Liver (tissue), 9 donors: ENCODE measurements around the gene CASZ1. TPM values are rescaled to one million over a fixed set of nuclear protein-coding genes. Genes with fewer than 3 reads are reported as not detected.

Experiments used
- DNase-seq: peaks from one replicate; pipeline ENCODE4 v3.0.0-alpha.2; 2017; ENCODE audit warnings: low spot score
- H3K27ac ChIP-seq, 2 donors: one replicate each; pipeline ENCODE4 v1.7.0; 2013; ENCODE audit warnings: inconsistent platforms in 2 of 2, low read length in 2 of 2, control low read depth in 1 of 2, low read depth in 1 of 2, mild to moderate bottlenecking in 1 of 2
- H3K27me3 ChIP-seq, 4 donors: one replicate each; pipeline versions ENCODE4 v1.6.1 to v1.7.0; 2013; ENCODE audit warnings: low read length in 3 of 4, inconsistent platforms in 1 of 4, mild to moderate bottlenecking in 1 of 4, moderate library complexity in 1 of 4; ENCODE audit not compliant: control insufficient read depth in 4 of 4, insufficient read depth in 4 of 4
- H3K36me3 ChIP-seq, 4 donors: one replicate each; pipeline versions ENCODE4 v1.6.1 to v1.7.0; 2013; ENCODE audit warnings: low read length in 3 of 4, mild to moderate bottlenecking in 3 of 4, low read depth in 1 of 4, moderate library complexity in 1 of 4; ENCODE audit not compliant: control insufficient read depth in 4 of 4, insufficient read depth in 3 of 4
- H3K4me1 ChIP-seq, 4 donors: one replicate each; pipeline versions ENCODE4 v1.6.1 to v1.7.0; 2013; ENCODE audit warnings: low read length in 3 of 4, mild to moderate bottlenecking in 3 of 4, moderate library complexity in 1 of 4; ENCODE audit not compliant: control insufficient read depth in 4 of 4, insufficient read depth in 4 of 4
- H3K4me3 ChIP-seq, 3 donors: one replicate each; pipeline versions ENCODE4 v1.6.1 to v1.7.0; 2013; ENCODE audit warnings: low read length in 3 of 3, control low read depth in 1 of 3, low read depth in 1 of 3, mild to moderate bottlenecking in 1 of 3
- H3K9ac ChIP-seq, 2 donors: one replicate each; pipeline ENCODE4 v1.7.0; 2013; ENCODE audit warnings: low read length in 2 of 2, mild to moderate bottlenecking in 2 of 2, moderate library complexity in 2 of 2, control low read depth in 1 of 2, low read depth in 1 of 2
- H3K9me3 ChIP-seq, 4 donors: one replicate each; pipeline versions ENCODE4 v1.6.1 to v1.7.0; 2013; ENCODE audit warnings: low read length in 3 of 4; ENCODE audit not compliant: control insufficient read depth in 4 of 4
- ATF3 ChIP-seq: IDR thresholded peaks from 2 replicates; pipeline ENCODE4 v1.6.1; 2016; ENCODE audit warnings: antibody characterized with exemption
- CTCF ChIP-seq: fragments of 150-350 bp; IDR thresholded peaks from 2 replicates; pipeline ENCODE4 v1.5.1; 2017; ENCODE audit warnings: improper control_type of control experiment, low read depth, low read length; ENCODE audit not compliant: missing input control
- EGR1 ChIP-seq, 2 donors: IDR thresholded peaks; 2 replicates each; pipeline ENCODE4 v1.6.1; 2016 to 2018; ENCODE audit warnings: antibody characterized with exemption in 2 of 2, low read depth in 2 of 2
- FOXA1 ChIP-seq: IDR thresholded peaks from 2 replicates; pipeline ENCODE4 v1.6.1; 2016; ENCODE audit warnings: antibody characterized with exemption
- FOXA2 ChIP-seq: IDR thresholded peaks from 2 replicates; pipeline ENCODE4 v1.6.1; 2016; ENCODE audit warnings: antibody characterized with exemption
- GABPA ChIP-seq, 2 donors: IDR thresholded peaks in 1 of 2; conservative IDR thresholded peaks in 1 of 2; 2 replicates each; pipeline ENCODE4 v1.6.1; 2016; ENCODE audit warnings: antibody characterized with exemption in 2 of 2, mild to moderate bottlenecking in 1 of 2, moderate library complexity in 1 of 2
- HNF4A ChIP-seq, 2 donors: conservative IDR thresholded peaks; 2 replicates each; pipeline ENCODE4 v1.6.1; 2016; ENCODE audit warnings: antibody characterized with exemption in 2 of 2, mild to moderate bottlenecking in 2 of 2
- HNF4G ChIP-seq: IDR thresholded peaks from 2 replicates; pipeline ENCODE4 v1.6.1; 2016; ENCODE audit warnings: antibody characterized with exemption
- JUND ChIP-seq, 2 donors: IDR thresholded peaks; 2 replicates each; pipeline ENCODE4 v1.6.1; 2016; ENCODE audit warnings: antibody characterized with exemption in 2 of 2
- MAX ChIP-seq: IDR thresholded peaks from 2 replicates; pipeline ENCODE4 v1.6.1; 2016; ENCODE audit warnings: antibody characterized with exemption
- NR2F2 ChIP-seq: IDR thresholded peaks from 2 replicates; pipeline ENCODE4 v1.6.1; 2016; ENCODE audit warnings: antibody characterized with exemption
- RAD21 ChIP-seq, 2 donors: IDR thresholded peaks; 2 replicates each; pipeline ENCODE4 v1.6.1; 2016; ENCODE audit warnings: antibody characterized with exemption in 2 of 2, mild to moderate bottlenecking in 2 of 2
- REST ChIP-seq: IDR thresholded peaks from 2 replicates; pipeline ENCODE4 v1.6.1; 2016; ENCODE audit warnings: antibody characterized with exemption, mild to moderate bottlenecking
- RXRA ChIP-seq, 2 donors: IDR thresholded peaks; 2 replicates each; pipeline ENCODE4 v1.6.1; 2017 to 2018; ENCODE audit warnings: antibody characterized with exemption in 2 of 2, mild to moderate bottlenecking in 1 of 2
- SP1 ChIP-seq: IDR thresholded peaks from 2 replicates; pipeline ENCODE4 v1.6.1; 2018; ENCODE audit warnings: antibody characterized with exemption, mild to moderate bottlenecking
- TAF1 ChIP-seq: conservative IDR thresholded peaks from 2 replicates; pipeline ENCODE4 v1.6.1; 2016; ENCODE audit warnings: antibody characterized with exemption, mild to moderate bottlenecking
- YY1 ChIP-seq: IDR thresholded peaks from 2 replicates; pipeline ENCODE4 v1.6.1; 2016; ENCODE audit warnings: antibody characterized with exemption, mild to moderate bottlenecking
- ZBTB33 ChIP-seq: IDR thresholded peaks from 2 replicates; pipeline ENCODE4 v1.6.1; 2016; ENCODE audit warnings: antibody characterized with exemption
- WGBS: extraction: QIAGEN DNeasy Blood & Tissue Kit; methylation state at CpG from one replicate; pipeline ENCODE4 v1.1.7; 2013; 5-methylcytosine and 5-hydroxymethylcytosine counted together
- polyA plus RNA-seq, 2 donors: library from polyadenylated mRNA; stranded (reverse) in 1 of 2; unstranded in 1 of 2; fragments of 200-250 nt in 1 of 2; fragments of >200 nt in 1 of 2; fragmentation: Nextera tagmentation in 1 of 2; extraction: Ambion mirVana in 1 of 2; gene quantifications; one replicate each; pipeline versions ENCODE4 v1.2.1 to v1.2.3, GENCODE V29; 2013 to 2015
- total RNA-seq, 2 donors: library from RNA; depleted of rRNA; stranded (reverse); fragments of >200 nt; gene quantifications; one replicate each; pipeline ENCODE4 v1.2.3, GENCODE V29; 2014
- donor health status: healthy.
- donor health status: healthy.
- donor health status: healthy.
- donor health status: healthy.
- donor health status: healthy.

The CASZ1 gene
- total and polyA plus RNA-seq, 4 donors: 1.0 to 3.5 (median 1.9) TPM

GRCh38 chr1:10592373-10592772 lies 204.1 kb downstream of the CASZ1 start:
- TF ChIP-seq HNF4G (no peak), GABPA (IDR thresholded peaks at IDR 0.05 in 1 of 2, conservative IDR thresholded peaks at IDR 0.05 in 1 of 2) (no peak), TAF1 (no peak), JUND (IDR thresholded peaks at IDR 0.05) (no peak), NR2F2 (no peak), HNF4A (conservative IDR thresholded peaks at IDR 0.05) (no peak), ATF3 (no peak), ZBTB33 (no peak), FOXA1 (no peak), CTCF (no peak), YY1 (no peak), RAD21 (IDR thresholded peaks at IDR 0.05) (no peak), RXRA (IDR thresholded peaks at IDR 0.05) (no peak), SP1 (no peak), EGR1 (IDR thresholded peaks at IDR 0.05; ENCODE audit: low read depth in 2 of 2) (no peak), FOXA2 (no peak), MAX (no peak), REST (no peak)
- H3K4me1 ChIP-seq: peaks cover 12 to 35% (median 16%) of the 10 kb centered on the region in 4 donors
- H3K27ac ChIP-seq: no peak overlapping the region
- no peaks in the 10 kb centered on the region for H3K9me3 ChIP-seq
- 73% methylated on average over 5 of the region's 5 CpGs for WGBS
- H3K9ac ChIP-seq: no peak overlapping the region
- no peak overlapping the region for H3K4me3 ChIP-seq
- DNase-seq: no peak
- no peaks in the 10 kb centered on the region for H3K36me3 ChIP-seq
- no peaks in the 10 kb centered on the region for H3K27me3 ChIP-seq
